ENCODE data around the gene RBMS1.

RBMS1 gene

GRCh38 chr2:160405077-160405867 lies 88.3 kb downstream of the RBMS1 start:
- H3K9ac ChIP-seq (ENCODE audit: low read depth, low read length): no peak overlapping the region
- H3K9me3 ChIP-seq (ENCODE audit: insufficient read depth, low read depth, low read length): no peaks in the 10 kb centered on the region
- no peak overlapping the region for H3K27ac ChIP-seq (ENCODE audit: low read length)
- no peaks in the 10 kb centered on the region for H3K36me3 ChIP-seq (ENCODE audit: insufficient read depth, low read depth, low read length)
- H3K4me1 ChIP-seq (ENCODE audit: insufficient read depth, low read length): peaks cover 39% of the 10 kb centered on the region
- peaks cover 79% of the 10 kb centered on the region for H3K27me3 ChIP-seq (ENCODE audit: insufficient read depth, low read length)
- peak overlapping the region; percentile 79 for H3K4me3 ChIP-seq (ENCODE audit: low read length)

GRCh38 chr2:160402997-160403979 lies 90.3 kb downstream of the RBMS1 start:
- H3K9me3 ChIP-seq (ENCODE audit: insufficient read depth, low read depth, low read length): no peaks in the 10 kb centered on the region
- H3K4me1 ChIP-seq (ENCODE audit: insufficient read depth, low read length): peaks cover 47% of the 10 kb centered on the region
- no peak overlapping the region for H3K27ac ChIP-seq (ENCODE audit: low read length)
- no peaks in the 10 kb centered on the region for H3K36me3 ChIP-seq (ENCODE audit: insufficient read depth, low read depth, low read length)
- H3K9ac ChIP-seq (ENCODE audit: low read depth, low read length): no peak overlapping the region
- H3K27me3 ChIP-seq (ENCODE audit: insufficient read depth, low read length): peaks cover 83% of the 10 kb centered on the region
- H3K4me3 ChIP-seq (ENCODE audit: low read length): no peak overlapping the region

- Histone ChIP-seq H3K9me3 (ENCODE audit: insufficient read depth, low read depth, low read length) (no peaks in the 10 kb centered on the region), H3K27ac (ENCODE audit: low read length) (no peak overlapping the region), H3K36me3 (ENCODE audit: insufficient read depth, low read depth, low read length) (no peaks in the 10 kb centered on the region), H3K4me3 (ENCODE audit: low read length) (no peak overlapping the region), H3K27me3 (ENCODE audit: insufficient read depth, low read length) (peaks cover 84% of the 10 kb centered on the region), H3K9ac (ENCODE audit: low read depth, low read length) (no peak overlapping the region), H3K4me1 (ENCODE audit: insufficient read depth, low read length) (peaks cover 52% of the 10 kb centered on the region)
Measured at GRCh38 chr2:160402501-160402900, 91.1 kb downstream of the RBMS1 start.

- Histone ChIP-seq H3K27me3 (ENCODE audit: insufficient read depth, low read length) (peaks cover 83% of the 10 kb centered on the region), H3K4me1 (ENCODE audit: insufficient read depth, low read length) (peaks cover 57% of the 10 kb centered on the region), H3K9ac (ENCODE audit: low read depth, low read length) (no peak overlapping the region), H3K4me3 (ENCODE audit: low read length) (no peak overlapping the region), H3K27ac (ENCODE audit: low read length) (no peak overlapping the region), H3K36me3 (ENCODE audit: insufficient read depth, low read depth, low read length) (no peaks in the 10 kb centered on the region), H3K9me3 (ENCODE audit: insufficient read depth, low read depth, low read length) (no peaks in the 10 kb centered on the region)
Measured at GRCh38 chr2:160401895-160402294, 91.7 kb downstream of the RBMS1 start.

GRCh38 chr2:160399880-160400279 lies 93.7 kb downstream of the RBMS1 start:
- Histone ChIP-seq H3K36me3 (ENCODE audit: insufficient read depth, low read depth, low read length) (no peaks in the 10 kb centered on the region), H3K4me1 (ENCODE audit: insufficient read depth, low read length) (peaks cover 48% of the 10 kb centered on the region), H3K27me3 (ENCODE audit: insufficient read depth, low read length) (peaks cover 64% of the 10 kb centered on the region), H3K4me3 (ENCODE audit: low read length) (no peak overlapping the region), H3K27ac (ENCODE audit: low read length) (no peak overlapping the region), H3K9ac (ENCODE audit: low read depth, low read length) (no peak overlapping the region), H3K9me3 (ENCODE audit: insufficient read depth, low read depth, low read length) (no peaks in the 10 kb centered on the region)

GRCh38 chr2:160397530-160397865 lies 96.1 kb downstream of the RBMS1 start:
- H3K4me3 ChIP-seq (ENCODE audit: low read length): peak overlapping the region; percentile 11; the same call in 1 of the 2 replicates
- no peak overlapping the region for H3K9ac ChIP-seq (ENCODE audit: low read depth, low read length)
- H3K27ac ChIP-seq (ENCODE audit: low read length): no peak overlapping the region
- peaks cover 41% of the 10 kb centered on the region; the same call in 1 of the 2 replicates for H3K27me3 ChIP-seq (ENCODE audit: insufficient read depth, low read length)
- peaks cover 50% of the 10 kb centered on the region for H3K4me1 ChIP-seq (ENCODE audit: insufficient read depth, low read length)
- H3K36me3 ChIP-seq (ENCODE audit: insufficient read depth, low read depth, low read length): no peaks in the 10 kb centered on the region
- H3K9me3 ChIP-seq (ENCODE audit: insufficient read depth, low read depth, low read length): no peaks in the 10 kb centered on the region

GRCh38 chr2:160394153-160394552 lies 99.5 kb downstream of the RBMS1 start:
- H3K4me1 ChIP-seq (ENCODE audit: insufficient read depth, low read length): peaks cover 44% of the 10 kb centered on the region
- H3K27ac ChIP-seq (ENCODE audit: low read length): no peak overlapping the region
- no peaks in the 10 kb centered on the region for H3K36me3 ChIP-seq (ENCODE audit: insufficient read depth, low read depth, low read length)
- H3K27me3 ChIP-seq (ENCODE audit: insufficient read depth, low read length): peaks cover 14% of the 10 kb centered on the region; the same call in 1 of the 2 replicates
- H3K4me3 ChIP-seq (ENCODE audit: low read length): no peak overlapping the region
- H3K9ac ChIP-seq (ENCODE audit: low read depth, low read length): 0 out of 2 replicates have a peak overlapping the region, but pooled peaks have one; percentile 39
- no peaks in the 10 kb centered on the region for H3K9me3 ChIP-seq (ENCODE audit: insufficient read depth, low read depth, low read length)

- no peak overlapping the region for H3K4me3 ChIP-seq (ENCODE audit: low read length)
- H3K9ac ChIP-seq (ENCODE audit: low read depth, low read length): no peak overlapping the region
- peaks cover 49% of the 10 kb centered on the region for H3K4me1 ChIP-seq (ENCODE audit: insufficient read depth, low read length)
- H3K36me3 ChIP-seq (ENCODE audit: insufficient read depth, low read depth, low read length): no peaks in the 10 kb centered on the region
- no peaks in the 10 kb centered on the region for H3K9me3 ChIP-seq (ENCODE audit: insufficient read depth, low read depth, low read length)
- no peaks in the 10 kb centered on the region for H3K27me3 ChIP-seq (ENCODE audit: insufficient read depth, low read length)
- no peak overlapping the region for H3K27ac ChIP-seq (ENCODE audit: low read length)
Measured at GRCh38 chr2:160392201-160392600, 101.4 kb downstream of the RBMS1 start.

- Histone ChIP-seq H3K9ac (ENCODE audit: low read depth, low read length) (no peak overlapping the region), H3K27ac (ENCODE audit: low read length) (no peak overlapping the region)
Measured at GRCh38 chr2:160390544-160391455, 102.8 kb downstream of the RBMS1 start.

GRCh38 chr2:160389875-160390274 lies 103.7 kb downstream of the RBMS1 start:
- H3K4me3 ChIP-seq (ENCODE audit: low read length): peak overlapping the region; percentile 13; the same call in 1 of the 2 replicates
- no peaks in the 10 kb centered on the region for H3K36me3 ChIP-seq (ENCODE audit: insufficient read depth, low read depth, low read length)
- H3K4me1 ChIP-seq (ENCODE audit: insufficient read depth, low read length): peaks cover 43% of the 10 kb centered on the region
- no peak overlapping the region for H3K27ac ChIP-seq (ENCODE audit: low read length)
- H3K9ac ChIP-seq (ENCODE audit: low read depth, low read length): no peak overlapping the region
- H3K9me3 ChIP-seq (ENCODE audit: insufficient read depth, low read depth, low read length): no peaks in the 10 kb centered on the region
- no peaks in the 10 kb centered on the region for H3K27me3 ChIP-seq (ENCODE audit: insufficient read depth, low read length)

More at GRCh38 chr2:160390544-160391455, 102.8 kb downstream of the RBMS1 start:
- Histone ChIP-seq H3K4me3 (ENCODE audit: low read length) (no peak overlapping the region), H3K27me3 (ENCODE audit: insufficient read depth, low read length) (no peaks in the 10 kb centered on the region), H3K9me3 (ENCODE audit: insufficient read depth, low read depth, low read length) (no peaks in the 10 kb centered on the region), H3K4me1 (ENCODE audit: insufficient read depth, low read length) (peaks cover 45% of the 10 kb centered on the region), H3K36me3 (ENCODE audit: insufficient read depth, low read depth, low read length) (no peaks in the 10 kb centered on the region)
